Esophagus squamous epithelium (tissue), 4 donors: ENCODE data around the gene VPS35.

Source experiments
- CTCF ChIP-seq, 6 experiments: fragments of 450-650 bp in 4 of 6; fragments of 200-600 bp in 2 of 6; sonication (generic) in 2 of 6; IDR thresholded peaks; one replicate each; pipeline ENCODE4 v1.5.1; 2016 to 2019; ENCODE audit warnings: antibody characterized with exemption in 6 of 6, mild to moderate bottlenecking in 4 of 6, moderate library complexity in 4 of 6
- POLR2A ChIP-seq, 4 donors: fragments of 450-650 bp; IDR thresholded peaks; one replicate each; pipeline ENCODE4 v1.6.1; 2017; ENCODE audit warnings: antibody characterized with exemption in 4 of 4, mild to moderate bottlenecking in 4 of 4, moderate library complexity in 3 of 4

GRCh38 chr16:46712911-46713310 lies 23.9 kb upstream of the VPS35 start:
- TF ChIP-seq CTCF (IDR thresholded peaks at IDR 0.05) (no peak), POLR2A (IDR thresholded peaks at IDR 0.05) (no peak)
